ENCODE data around the gene RSRC1.

DNA sequence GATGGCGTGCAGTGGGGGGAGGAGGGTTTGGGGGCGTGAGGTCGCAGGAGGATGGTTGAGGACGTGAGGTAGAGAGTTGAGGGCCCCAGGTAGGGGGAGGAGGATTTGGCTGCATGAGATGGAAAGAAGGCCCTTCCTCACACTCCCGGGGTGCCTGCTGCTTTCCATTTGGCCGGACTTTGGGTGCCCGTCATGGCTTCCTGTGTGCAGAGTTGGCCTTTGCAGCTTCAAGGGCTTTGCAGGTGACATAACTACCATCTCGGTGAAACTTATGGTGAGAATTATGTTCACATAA is 462.8 kb downstream of the RSRC1 start:
- TF ChIP-seq, protein P1, sequence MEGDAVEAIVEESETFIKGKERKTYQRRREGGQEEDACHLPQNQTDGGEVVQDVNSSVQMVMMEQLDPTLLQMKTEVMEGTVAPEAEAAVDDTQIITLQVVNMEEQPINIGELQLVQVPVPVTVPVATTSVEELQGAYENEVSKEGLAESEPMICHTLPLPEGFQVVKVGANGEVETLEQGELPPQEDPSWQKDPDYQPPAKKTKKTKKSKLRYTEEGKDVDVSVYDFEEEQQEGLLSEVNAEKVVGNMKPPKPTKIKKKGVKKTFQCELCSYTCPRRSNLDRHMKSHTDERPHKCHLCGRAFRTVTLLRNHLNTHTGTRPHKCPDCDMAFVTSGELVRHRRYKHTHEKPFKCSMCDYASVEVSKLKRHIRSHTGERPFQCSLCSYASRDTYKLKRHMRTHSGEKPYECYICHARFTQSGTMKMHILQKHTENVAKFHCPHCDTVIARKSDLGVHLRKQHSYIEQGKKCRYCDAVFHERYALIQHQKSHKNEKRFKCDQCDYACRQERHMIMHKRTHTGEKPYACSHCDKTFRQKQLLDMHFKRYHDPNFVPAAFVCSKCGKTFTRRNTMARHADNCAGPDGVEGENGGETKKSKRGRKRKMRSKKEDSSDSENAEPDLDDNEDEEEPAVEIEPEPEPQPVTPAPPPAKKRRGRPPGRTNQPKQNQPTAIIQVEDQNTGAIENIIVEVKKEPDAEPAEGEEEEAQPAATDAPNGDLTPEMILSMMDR (IDR thresholded peaks at IDR 0.05; ENCODE audit: low read depth, low read length, poor library complexity, severe bottlenecking), result no peak
- no peak for TF ChIP-seq EZH2phosphoT487 (IDR thresholded peaks at IDR 0.05; ENCODE audit: borderline replicate concordance, low read length)

Data from DOHH2 (cell line).